Hepatocyte (in vitro differentiated cells): Measurements from ENCODE around the gene GIMAP2. TPM values are rescaled to one million over a fixed set of nuclear protein-coding genes. Genes with fewer than 3 reads are reported as not detected.
"Not testable (repeated sequence)": the region's sequence is repeated elsewhere in the genome, so short reads cannot be mapped to it uniquely, and the experiment has no call there.

Source experiments
- DNase-seq: peaks from one replicate; pipeline ENCODE4 v3.0.0-alpha.2; 2016; ENCODE audit warnings: low spot score
- H2AFZ ChIP-seq: fragments of 200-600 bp; sonication (generic); 2 replicates; pipeline ENCODE4 v1.6.0; 2016; ENCODE audit warnings: antibody characterized with exemption, mild to moderate bottlenecking
- H3K27ac ChIP-seq: fragments of 200-600 bp; sonication (generic); 2 replicates; pipeline ENCODE4 v1.5.1; 2016; ENCODE audit warnings: mild to moderate bottlenecking
- H3K27me3 ChIP-seq: fragments of 200-600 bp; sonication (generic); 2 replicates; pipeline ENCODE4 v1.6.1; 2016
- H3K36me3 ChIP-seq: fragments of 200-600 bp; sonication (generic); replicated peaks from 2 replicates; pipeline ENCODE4 v1.5.1; 2016; ENCODE audit warnings: low read depth; ENCODE audit not compliant: insufficient read depth
- H3K4me1 ChIP-seq: fragments of 200-600 bp; sonication (generic); 2 replicates; pipeline ENCODE4 v1.5.1; 2016; ENCODE audit warnings: mild to moderate bottlenecking, moderate library complexity; ENCODE audit not compliant: insufficient read depth
- H3K4me2 ChIP-seq: fragments of 200-600 bp; sonication (generic); 2 replicates; pipeline ENCODE4 v1.6.0; 2016
- H3K4me3 ChIP-seq: fragments of 200-600 bp; sonication (generic); 2 replicates; pipeline ENCODE4 v1.5.1; 2016; ENCODE audit warnings: mild to moderate bottlenecking
- H3K79me2 ChIP-seq: fragments of 200-600 bp; sonication (generic); 2 replicates; pipeline ENCODE4 v1.6.0; 2017; ENCODE audit warnings: mild to moderate bottlenecking
- H3K9me2 ChIP-seq: fragments of 200-600 bp; sonication (generic); replicated peaks from 2 replicates; pipeline ENCODE4 v1.6.0; 2017; ENCODE audit warnings: mild to moderate bottlenecking; ENCODE audit not compliant: insufficient read depth
- H3K9me3 ChIP-seq: fragments of 200-600 bp; sonication (generic); 2 replicates; pipeline ENCODE4 v1.5.1; 2016; ENCODE audit warnings: low read depth, mild to moderate bottlenecking
- H4K20me1 ChIP-seq: fragments of 200-600 bp; sonication (generic); 2 replicates; pipeline ENCODE4 v1.6.0; 2016; ENCODE audit warnings: mild to moderate bottlenecking; ENCODE audit not compliant: insufficient read depth, poor library complexity, severe bottlenecking
- CTCF ChIP-seq: fragments of 200-600 bp; sonication (generic); IDR thresholded peaks from 2 replicates; pipeline ENCODE4 v1.5.1; 2016; ENCODE audit warnings: antibody characterized with exemption, mild to moderate bottlenecking; ENCODE audit not compliant: poor library complexity
- EZH2 ChIP-seq: fragments of 200-600 bp; sonication (generic); IDR thresholded peaks from 2 replicates; pipeline ENCODE4 v1.6.1; 2016; ENCODE audit warnings: antibody characterized with exemption, mild to moderate bottlenecking, borderline replicate concordance
- EZH2phosphoT487 ChIP-seq: fragments of 200-600 bp; sonication (generic); IDR thresholded peaks from one replicate; pipeline ENCODE4 v1.6.1; 2018; ENCODE audit warnings: antibody characterized with exemption, mild to moderate bottlenecking, low read depth, moderate library complexity; ENCODE audit not compliant: unreplicated experiment, severe bottlenecking
- WGBS: methylation state at CpG from one replicate; pipeline ENCODE4 v1.1.6; 2016; ENCODE audit warnings: low lambda C conversion rate; ENCODE audit errors: missing lambda C conversion rate; 5-methylcytosine and 5-hydroxymethylcytosine counted together
- polyA plus RNA-seq: library from polyadenylated mRNA; unstranded; fragments of >200 nt; fragmentation: Nextera tagmentation; extraction: Ambion mirVana; gene quantifications from 2 replicates; pipeline ENCODE4 v1.2.1, GENCODE V29; 2016
- total RNA-seq: library from RNA; depleted of rRNA; stranded (reverse); fragments of >200 nt; gene quantifications from 2 replicates; pipeline ENCODE4 v1.2.3, GENCODE V29; 2014

The GIMAP2 gene
- total and polyA plus RNA-seq, 2 experiments from 2014 or later: 0.23 to 1.4 TPM

- 83% methylated on average over 2 of the region's 2 CpGs for WGBS
- Histone ChIP-seq H3K36me3 (no peaks in the 10 kb centered on the region), H3K4me2 (no peak overlapping the region), H3K9me3 (no peaks in the 10 kb centered on the region), H3K27ac (no peak overlapping the region), H3K27me3 (no peaks in the 10 kb centered on the region), H4K20me1 (no peaks in the 10 kb centered on the region), H2AFZ (no peak overlapping the region), H3K79me2 (no peaks in the 10 kb centered on the region), H3K4me1 (no peaks in the 10 kb centered on the region), H3K9me2 (no peaks in the 10 kb centered on the region), H3K4me3 (no peak overlapping the region)
- TF ChIP-seq EZH2 (no peak), EZH2phosphoT487 (no peak), CTCF (no peak)
- no peak for DNase-seq
Measured at GRCh38 chr7:150675714-150676113, 9.8 kb upstream of the GIMAP2 start.

- not testable (repeated sequence) for H4K20me1 ChIP-seq, H3K79me2 ChIP-seq, DNase-seq, H3K36me3 ChIP-seq, H3K9me2 ChIP-seq, H3K9me3 ChIP-seq, H3K4me1 ChIP-seq, H3K4me3 ChIP-seq, H3K27ac ChIP-seq, H3K4me2 ChIP-seq, H3K27me3 ChIP-seq, H2AFZ ChIP-seq
Measured at GRCh38 chr7:150676276-150676675, 9.2 kb upstream of the GIMAP2 start.

GRCh38 chr7:150676854-150677253, 8.7 kb upstream of the GIMAP2 start:
- DNase-seq, H3K36me3 ChIP-seq, H3K79me2 ChIP-seq, H3K9me3 ChIP-seq, H3K4me1 ChIP-seq, H3K4me3 ChIP-seq, H3K27me3 ChIP-seq, H3K27ac ChIP-seq, H3K9me2 ChIP-seq, H2AFZ ChIP-seq, H3K4me2 ChIP-seq, H4K20me1 ChIP-seq: not testable (repeated sequence)
- WGBS: 92% methylated on average over 3 of the region's 3 CpGs

GRCh38 chr7:150678601-150679000, 6.9 kb upstream of the GIMAP2 start:
- H3K4me1 ChIP-seq, H3K4me3 ChIP-seq, H2AFZ ChIP-seq, H3K9me3 ChIP-seq, H4K20me1 ChIP-seq, H3K9me2 ChIP-seq, H3K27ac ChIP-seq, H3K4me2 ChIP-seq, H3K79me2 ChIP-seq, H3K27me3 ChIP-seq, H3K36me3 ChIP-seq, DNase-seq: not testable (repeated sequence)
- 74% methylated on average over 11 of the region's 11 CpGs for WGBS

GRCh38 chr7:150680364-150680763, 5.1 kb upstream of the GIMAP2 start:
- H3K36me3 ChIP-seq, H3K4me1 ChIP-seq: not testable (repeated sequence)
- WGBS: 39% methylated on average over 2 of the region's 2 CpGs

More at GRCh38 chr7:150680364-150680763, 5.1 kb upstream of the GIMAP2 start:
- not testable (repeated sequence) for H3K4me3 ChIP-seq, H3K4me2 ChIP-seq, H3K9me3 ChIP-seq, H3K27ac ChIP-seq, DNase-seq, H3K9me2 ChIP-seq, H2AFZ ChIP-seq, H4K20me1 ChIP-seq, H3K27me3 ChIP-seq, H3K79me2 ChIP-seq
